ENCODE results near the gene IRF9. TPM values are rescaled to one million over a fixed set of nuclear protein-coding genes. Genes with fewer than 3 reads are reported as not detected.

The IRF9 gene
- total RNA-seq, 2 experiments from 2014 or later, result 35.1 to 39.1 TPM

- DNase-seq (ENCODE audit: low spot score), result no peak
- Histone ChIP-seq H3K27ac (ENCODE audit: low read depth, low read length, poor library complexity, severe bottlenecking) (peak overlapping the region; percentile 46), H3K9me2 (ENCODE audit: insufficient read depth, low read length) (no peaks in the 10 kb centered on the region), H3K4me1 (ENCODE audit: insufficient read depth, low read length, poor library complexity, severe bottlenecking) (peaks cover 43% of the 10 kb centered on the region), H2AFZ (ENCODE audit: low read length) (no peak overlapping the region), H3K9me3 (ENCODE audit: low read length) (no peaks in the 10 kb centered on the region), H3K36me3 (ENCODE audit: insufficient read depth, low read length) (peaks cover 27% of the 10 kb centered on the region), H3K4me2 (ENCODE audit: low read length) (peak overlapping the region; percentile 85), H3K4me3 (ENCODE audit: low read depth, low read length, poor library complexity, severe bottlenecking) (peak overlapping the region; percentile 98), H4K20me1 (ENCODE audit: insufficient read depth, low read length) (0 out of 2 replicates have a peak, but pooled peaks cover 6% of the 10 kb centered on the region), H3K79me2 (ENCODE audit: insufficient read depth, low read depth, low read length) (peaks cover 25% of the 10 kb centered on the region)
- no peak for TF ChIP-seq CTCF (conservative IDR thresholded peaks at IDR 0.05; ENCODE audit: low read length)
- no peak for TF ChIP-seq EZH2phosphoT487 (IDR thresholded peaks at IDR 0.05; ENCODE audit: borderline replicate concordance, low read depth, low read length)
- BruUV-seq (replicated peaks), result no TSS peak
- intact Hi-C loops (cut with micrococcal nuclease; ENCODE audit: unreplicated experiment), result loop anchor here (1.0 kb wide), 2 partner anchors 23 to 24 kb away; partner anchors contain the start of genes DCAF11, IRF9 and NRL
- CTCF ChIA-PET (ENCODE audit: unreplicated experiment), result interaction anchor here (1.3 to 2.1 kb wide), 2 partner anchors 22 to 28 kb away, joined by 4 to 12 read pairs; partner anchors contain the start of genes DCAF11 and NRL
- POLR2A ChIA-PET, result interaction anchor here (0.6 to 4.1 kb wide), 11 partner anchors 10 to 94 kb away, joined by 3 to 43 read pairs (median 5); partner anchors contain the start of genes CHMP4A, DCAF11, NRL and PCK2
Observed at GRCh38 chr14:24136684-24137528, 24.2 kb upstream of the IRF9 start.

GRCh38 chr14:24137529-24138395 lies 23.3 kb upstream of the IRF9 start:
- TF ChIP-seq EZH2phosphoT487 (IDR thresholded peaks at IDR 0.05; ENCODE audit: borderline replicate concordance, low read depth, low read length) (no peak), CTCF (conservative IDR thresholded peaks at IDR 0.05; ENCODE audit: low read length) (no peak)
- H3K9me3 ChIP-seq (ENCODE audit: low read length), result no peaks in the 10 kb centered on the region
- H4K20me1 ChIP-seq (ENCODE audit: insufficient read depth, low read length), result 0 out of 2 replicates have a peak, but pooled peaks cover 6% of the 10 kb centered on the region
- H3K9me2 ChIP-seq (ENCODE audit: insufficient read depth, low read length), result no peaks in the 10 kb centered on the region
- ChIA-PET POLR2A (interaction anchor here (0.6 to 4.1 kb wide), 10 partner anchors 9 to 93 kb away, joined by 3 to 43 read pairs (median 4); partner anchors contain the start of genes DCAF11, IRF9, NRL and PCK2), CTCF (ENCODE audit: unreplicated experiment) (interaction anchor here (0.6 to 2.1 kb wide), 3 partner anchors 8 to 29 kb away, joined by 3 to 12 read pairs (median 4); partner anchors contain the start of genes DCAF11 and NRL)
- H3K36me3 ChIP-seq (ENCODE audit: insufficient read depth, low read length), result peaks cover 29% of the 10 kb centered on the region
- peaks cover 25% of the 10 kb centered on the region for H3K79me2 ChIP-seq (ENCODE audit: insufficient read depth, low read depth, low read length)
- peak overlapping the region; percentile 46 for H3K27ac ChIP-seq (ENCODE audit: low read depth, low read length, poor library complexity, severe bottlenecking)
- no peak for DNase-seq (ENCODE audit: low spot score)
- TSS peak; percentile 88 for BruUV-seq (replicated peaks)
- H3K4me2 ChIP-seq (ENCODE audit: low read length), result peak overlapping the region; percentile 89
- peaks cover 42% of the 10 kb centered on the region for H3K4me1 ChIP-seq (ENCODE audit: insufficient read depth, low read length, poor library complexity, severe bottlenecking)
- peak overlapping the region; percentile 98 for H3K4me3 ChIP-seq (ENCODE audit: low read depth, low read length, poor library complexity, severe bottlenecking)
- intact Hi-C loops (cut with micrococcal nuclease; ENCODE audit: unreplicated experiment), result no loop called here
- H2AFZ ChIP-seq (ENCODE audit: low read length), result no peak overlapping the region

Data from OCI-LY7 (cell line).